H9 (cell line): ENCODE data around the gene CHCT1. TPM values are rescaled to one million over a fixed set of nuclear protein-coding genes. Genes with fewer than 3 reads are reported as not detected.

Experiments
- DNase-seq: peaks from one replicate; pipeline ENCODE4 v3.0.0-alpha.2; 2017
- H2AFZ ChIP-seq: one replicate; pipeline ENCODE4 v1.6.1; 2013; ENCODE audit warnings: mild to moderate bottlenecking, low read length, control low read depth, moderate library complexity
- H2AK5ac ChIP-seq: 2 replicates; pipeline ENCODE4 v1.6.1; 2013; ENCODE audit warnings: low read length, control low read depth, mixed read lengths; ENCODE audit not compliant: insufficient read length
- H2BK120ac ChIP-seq: one replicate; pipeline ENCODE4 v1.6.1; 2013; ENCODE audit warnings: low read depth, mild to moderate bottlenecking, low read length, control low read depth, inconsistent platforms; ENCODE audit not compliant: poor library complexity, severe bottlenecking
- H2BK12ac ChIP-seq: 2 replicates; pipeline ENCODE4 v1.6.1; 2013; ENCODE audit warnings: low read length, control low read depth, mixed read lengths, low read depth; ENCODE audit not compliant: insufficient read length
- H2BK15ac ChIP-seq: 2 replicates; pipeline ENCODE4 v1.6.1; 2013; ENCODE audit warnings: low read depth, low read length, control low read depth
- H2BK20ac ChIP-seq: one replicate; pipeline ENCODE4 v1.6.1; 2013; ENCODE audit warnings: low read depth, mild to moderate bottlenecking, low read length, control low read depth, inconsistent platforms; ENCODE audit not compliant: poor library complexity, severe bottlenecking
- H2BK5ac ChIP-seq: 2 replicates; pipeline ENCODE4 v1.6.1; 2013; ENCODE audit warnings: low read length, control low read depth, mixed read lengths; ENCODE audit not compliant: insufficient read length
- H3K14ac ChIP-seq: 2 replicates; pipeline ENCODE4 v1.6.1; 2013; ENCODE audit warnings: low read length, control low read depth; ENCODE audit not compliant: insufficient read depth
- H3K18ac ChIP-seq: 2 replicates; pipeline ENCODE4 v1.6.1; 2013; ENCODE audit warnings: low read depth, mild to moderate bottlenecking, mixed read lengths, low read length, control low read depth; ENCODE audit not compliant: insufficient read length
- H3K23ac ChIP-seq: 2 replicates; pipeline ENCODE4 v1.6.1; 2013; ENCODE audit warnings: low read length, control low read depth, mixed read lengths, low read depth; ENCODE audit not compliant: insufficient read length
- H3K23me2 ChIP-seq: 2 replicates; pipeline ENCODE4 v1.6.1; 2013; ENCODE audit warnings: low read depth, mild to moderate bottlenecking, mixed read lengths, low read length, control low read depth; ENCODE audit not compliant: insufficient read length, poor library complexity, severe bottlenecking
- H3K27ac ChIP-seq: 2 replicates; pipeline ENCODE4 v1.5.1; 2013; ENCODE audit warnings: low read length, control low read depth, mixed read lengths, low read depth; ENCODE audit not compliant: insufficient read length
- H3K27me3 ChIP-seq: 2 replicates; pipeline ENCODE4 v1.6.1; 2013; ENCODE audit warnings: low read length, control low read depth, inconsistent platforms; ENCODE audit not compliant: insufficient read depth
- H3K4ac ChIP-seq: 2 replicates; pipeline ENCODE4 v1.6.1; 2013; ENCODE audit warnings: low read depth, mild to moderate bottlenecking, control low read depth, inconsistent platforms, low read length, moderate library complexity
- H3K4me1 ChIP-seq: 2 replicates; pipeline ENCODE4 v1.6.1; 2013; ENCODE audit warnings: low read length, control low read depth, inconsistent platforms; ENCODE audit not compliant: insufficient read depth
- H3K4me2 ChIP-seq: 2 replicates; pipeline ENCODE4 v1.6.1; 2013; ENCODE audit warnings: low read length, control low read depth, mixed read lengths; ENCODE audit not compliant: insufficient read length, insufficient read depth
- H3K56ac ChIP-seq: 2 replicates; pipeline ENCODE4 v1.6.1; 2013; ENCODE audit warnings: low read depth, mild to moderate bottlenecking, mixed read lengths, low read length, control low read depth; ENCODE audit not compliant: insufficient read length
- H3K79me1 ChIP-seq: 2 replicates; pipeline ENCODE4 v1.6.1; 2013; ENCODE audit warnings: low read depth, mild to moderate bottlenecking, moderate library complexity, low read length, control low read depth, inconsistent platforms; ENCODE audit not compliant: insufficient read depth, poor library complexity, severe bottlenecking
- H3K79me2 ChIP-seq: 2 replicates; pipeline ENCODE4 v1.6.1; 2013; ENCODE audit warnings: low read length, control low read depth, inconsistent platforms; ENCODE audit not compliant: insufficient read depth
- H3K9ac ChIP-seq: 2 replicates; pipeline ENCODE4 v1.6.1; 2013; ENCODE audit warnings: low read length, control low read depth, mixed read lengths; ENCODE audit not compliant: insufficient read length; ENCODE audit errors: extremely low read depth
- H3K9me3 ChIP-seq: one replicate; pipeline ENCODE4 v1.6.1; 2013; ENCODE audit warnings: low read depth, low read length, inconsistent platforms; ENCODE audit not compliant: control insufficient read depth
- H3T11ph ChIP-seq: one replicate; pipeline ENCODE4 v1.6.1; 2013; ENCODE audit warnings: mild to moderate bottlenecking, low read length, control low read depth, inconsistent platforms
- H4K20me1 ChIP-seq: one replicate; pipeline ENCODE4 v1.6.1; 2013; ENCODE audit not compliant: control insufficient read depth, insufficient read length, insufficient read depth
- H4K5ac ChIP-seq: 2 replicates; pipeline ENCODE4 v1.6.1; 2013; ENCODE audit warnings: low read depth, mild to moderate bottlenecking, mixed read lengths, low read length, control low read depth; ENCODE audit not compliant: insufficient read length
- H4K8ac ChIP-seq: replicated peaks from 2 replicates; pipeline ENCODE4 v1.6.1; 2013; ENCODE audit warnings: low read length, control low read depth, mixed read lengths, low read depth; ENCODE audit not compliant: insufficient read length
- H4K91ac ChIP-seq: 2 replicates; pipeline ENCODE4 v1.6.1; 2013; ENCODE audit warnings: low read depth, mild to moderate bottlenecking, moderate library complexity, mixed read lengths, low read length, control low read depth; ENCODE audit not compliant: insufficient read length
- H3K27ac Mint-ChIP-seq, 3 experiments: 2 replicates in 2 of 3; 3 replicates in 1 of 3; pipeline ENCODE4 v1.8.0; 2020 to 2021; ENCODE audit warnings: mixed read lengths in 3 of 3, mild to moderate bottlenecking in 1 of 3, moderate library complexity in 1 of 3
- H3K27me3 Mint-ChIP-seq: 2 replicates; pipeline ENCODE4 v1.8.0; 2021; ENCODE audit warnings: low read depth, mild to moderate bottlenecking, moderate library complexity, mixed read lengths
- H3K36me3 Mint-ChIP-seq, 3 experiments: 2 replicates in 2 of 3; 3 replicates in 1 of 3; pipeline ENCODE4 v1.8.0; 2020 to 2021; ENCODE audit warnings: low read depth in 3 of 3, mixed read lengths in 3 of 3; ENCODE audit not compliant: insufficient read depth in 1 of 3
- H3K4me1 Mint-ChIP-seq, 2 experiments: 2 replicates each; pipeline ENCODE4 v1.8.0; 2020; ENCODE audit warnings: mixed read lengths in 2 of 2
- H3K4me3 Mint-ChIP-seq, 2 experiments: 2 replicates in 1 of 2; 3 replicates in 1 of 2; pipeline ENCODE4 v1.8.0; 2020 to 2021; ENCODE audit warnings: mild to moderate bottlenecking in 2 of 2, mixed read lengths in 2 of 2, moderate library complexity in 1 of 2
- H3K9me3 Mint-ChIP-seq, 2 experiments: 2 replicates in 1 of 2; 3 replicates in 1 of 2; pipeline ENCODE4 v1.8.0; 2020; ENCODE audit warnings: mild to moderate bottlenecking in 2 of 2, mixed read lengths in 2 of 2, moderate library complexity in 1 of 2
- WGBS: extraction: QIAGEN DNeasy Blood & Tissue Kit; methylation state at CpG from one replicate; pipeline ENCODE4 v1.1.7; 2013; ENCODE audit warnings: missing lambda C conversion rate, low lambda C conversion rate, mixed read lengths; ENCODE audit not compliant: insufficient read length; ENCODE audit errors: extremely low coverage; 5-methylcytosine and 5-hydroxymethylcytosine counted together
- total RNA-seq: library from RNA; stranded (reverse); gene quantifications from 2 replicates; pipeline ENCODE4 v1.2.1, GENCODE V29; 2021
- TF ChIP-seq, protein P1 (sequence below): fragments of 200-600 bp; sonication (generic); conservative IDR thresholded peaks from 3 replicates; pipeline ENCODE4 v1.8.0; 2021; ENCODE audit warnings: antibody characterized with exemption, mild to moderate bottlenecking

The CHCT1 gene
- total RNA-seq, 1 experiment from 2014 or later, result not detected

DNA sequence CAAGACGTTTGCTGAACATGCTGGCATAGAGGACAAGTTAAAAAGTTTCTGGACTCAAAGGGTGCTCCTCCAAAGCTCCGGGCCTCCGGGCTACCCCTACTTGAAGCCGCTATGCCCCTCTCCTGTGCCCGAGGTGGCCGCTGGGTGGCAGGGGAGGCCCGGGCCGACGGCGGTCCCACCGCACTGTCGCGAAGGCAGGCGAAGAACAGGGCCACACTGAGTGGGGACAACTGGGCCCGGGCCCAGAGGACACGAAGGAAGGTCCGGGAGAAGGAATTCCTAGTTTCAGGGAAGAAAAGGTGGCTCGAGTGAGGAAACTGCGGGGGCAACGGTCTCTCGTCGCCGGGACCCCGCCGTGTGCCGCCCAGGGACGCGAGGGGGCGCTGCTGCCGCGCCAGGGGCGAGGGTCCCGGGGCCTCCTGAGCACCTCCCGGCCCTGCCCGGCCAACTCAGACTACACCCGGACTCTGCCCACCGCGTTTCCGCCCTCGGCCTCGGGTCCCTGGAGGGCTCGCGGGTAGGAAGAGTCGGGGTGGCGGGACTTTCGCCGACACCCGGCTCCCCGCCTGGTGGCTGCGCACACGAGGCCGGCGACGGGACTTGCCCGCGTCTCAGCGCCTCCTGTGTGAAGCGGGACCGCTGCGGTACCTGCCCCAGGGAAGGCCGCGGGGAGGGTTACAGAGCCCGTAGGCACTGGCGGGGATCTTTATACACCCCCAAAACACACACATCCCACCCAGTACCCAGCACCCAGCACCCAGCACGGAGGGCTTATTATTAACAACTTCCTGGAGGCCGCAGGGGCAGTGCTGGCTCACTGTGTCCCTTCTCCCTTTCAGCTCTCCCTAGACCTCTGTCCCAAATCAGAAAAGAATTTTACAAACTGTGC lies 772 bp upstream of the CHCT1 start:
- H3K27ac Mint-ChIP-seq, result no peak overlapping the region

More for the DNA sequence above, 772 bp upstream of the CHCT1 start:
- no peaks in the 10 kb centered on the region for H3K36me3 Mint-ChIP-seq
- Histone ChIP-seq H3K4me2 (peak overlapping the region; percentile 19), H2AFZ (no peak overlapping the region), H4K8ac (no peak overlapping the region), H2BK120ac (no peak overlapping the region), H2BK15ac (no peak overlapping the region), H3K9me3 (no peaks in the 10 kb centered on the region), H3K4ac (no peak overlapping the region), H4K20me1 (no peaks in the 10 kb centered on the region), H2BK20ac (no peak overlapping the region), H2BK12ac (no peak overlapping the region), H3K56ac (no peak overlapping the region), H3K14ac (peak overlapping the region; percentile 90; the same call in 1 of the 2 replicates), H3K23ac (no peak overlapping the region), H2AK5ac (no peak overlapping the region), H3K27me3 (no peaks in the 10 kb centered on the region), H3K79me1 (no peaks in the 10 kb centered on the region), H2BK5ac (no peak overlapping the region), H3K9ac (no peak overlapping the region), H3K79me2 (no peaks in the 10 kb centered on the region), H3K23me2 (no peaks in the 10 kb centered on the region), H4K91ac (no peak overlapping the region), H3T11ph (no peak overlapping the region), H3K4me1 (no peaks in the 10 kb centered on the region; the same call in 1 of the 2 replicates), H3K27ac (no peak overlapping the region), H3K18ac (peak overlapping the region; percentile 52), H4K5ac (no peak overlapping the region)
- TF ChIP-seq, protein P1, sequence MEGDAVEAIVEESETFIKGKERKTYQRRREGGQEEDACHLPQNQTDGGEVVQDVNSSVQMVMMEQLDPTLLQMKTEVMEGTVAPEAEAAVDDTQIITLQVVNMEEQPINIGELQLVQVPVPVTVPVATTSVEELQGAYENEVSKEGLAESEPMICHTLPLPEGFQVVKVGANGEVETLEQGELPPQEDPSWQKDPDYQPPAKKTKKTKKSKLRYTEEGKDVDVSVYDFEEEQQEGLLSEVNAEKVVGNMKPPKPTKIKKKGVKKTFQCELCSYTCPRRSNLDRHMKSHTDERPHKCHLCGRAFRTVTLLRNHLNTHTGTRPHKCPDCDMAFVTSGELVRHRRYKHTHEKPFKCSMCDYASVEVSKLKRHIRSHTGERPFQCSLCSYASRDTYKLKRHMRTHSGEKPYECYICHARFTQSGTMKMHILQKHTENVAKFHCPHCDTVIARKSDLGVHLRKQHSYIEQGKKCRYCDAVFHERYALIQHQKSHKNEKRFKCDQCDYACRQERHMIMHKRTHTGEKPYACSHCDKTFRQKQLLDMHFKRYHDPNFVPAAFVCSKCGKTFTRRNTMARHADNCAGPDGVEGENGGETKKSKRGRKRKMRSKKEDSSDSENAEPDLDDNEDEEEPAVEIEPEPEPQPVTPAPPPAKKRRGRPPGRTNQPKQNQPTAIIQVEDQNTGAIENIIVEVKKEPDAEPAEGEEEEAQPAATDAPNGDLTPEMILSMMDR, result peak; percentile 100
- H3K4me1 Mint-ChIP-seq, result peaks cover 14 to 15% of the 10 kb centered on the region in 2 experiments
- peak; percentile 87 for DNase-seq
- peaks cover 10% of the 10 kb centered on the region for H3K27me3 Mint-ChIP-seq
- peaks cover 3 to 7% of the 10 kb centered on the region in 2 experiments; a peak in 4 of 5 replicates for H3K9me3 Mint-ChIP-seq
- WGBS, result no CpG with 5 or more reads among the region's 66 CpGs
- peak overlapping the region; percentile 66 to 77 for H3K4me3 Mint-ChIP-seq
